CD4-positive, CD25-positive, alpha-beta regulatory T cell (primary cell): Measurements from ENCODE around the gene A3GALT2. TPM values are rescaled to one million over a fixed set of nuclear protein-coding genes. Genes with fewer than 3 reads are reported as not detected.

Experiments used
- ATAC-seq, 2 donors: fragments of 150-1000 bp; cut with Tn5 transposase; one replicate each; pipeline ENCODE4 v1.10.0; 2021; ENCODE audit warnings: low read depth in 2 of 2, moderate number of reproducible peaks in 2 of 2, moderate library complexity in 1 of 2
- DNase-seq, 3 donors: peaks; one replicate each; pipeline versions ENCODE4 v3.0.0 to v3.0.0-alpha.2; 2012 to 2022; ENCODE audit warnings: mixed read lengths in 1 of 3
- H3K27ac ChIP-seq: one replicate; pipeline ENCODE4 v1.7.0; 2013; ENCODE audit warnings: mild to moderate bottlenecking, low read length; ENCODE audit not compliant: insufficient read depth, poor library complexity, severe bottlenecking
- H3K27me3 ChIP-seq: one replicate; pipeline ENCODE4 v1.7.0; 2013; ENCODE audit warnings: low read length; ENCODE audit not compliant: control insufficient read depth, insufficient read depth
- H3K36me3 ChIP-seq: one replicate; pipeline ENCODE4 v1.7.0; 2013; ENCODE audit warnings: mild to moderate bottlenecking, low read length, moderate library complexity; ENCODE audit not compliant: control insufficient read depth, insufficient read depth
- H3K4me1 ChIP-seq: 2 replicates; pipeline ENCODE4 v1.7.0; 2013; ENCODE audit warnings: mild to moderate bottlenecking, low read length; ENCODE audit not compliant: insufficient read depth, control insufficient read depth, poor library complexity, severe bottlenecking
- H3K4me3 ChIP-seq: one replicate; pipeline ENCODE4 v1.7.0; 2013; ENCODE audit warnings: low read depth, mild to moderate bottlenecking, low read length, moderate library complexity
- H3K9me3 ChIP-seq, 2 experiments: 1 replicate in 1 of 2; 2 replicates in 1 of 2; pipeline ENCODE4 v1.7.0; 2013; ENCODE audit warnings: low read length in 2 of 2, mild to moderate bottlenecking in 1 of 2, moderate library complexity in 1 of 2; ENCODE audit not compliant: control insufficient read depth in 2 of 2
- H3K27ac Mint-ChIP-seq, 3 donors: one replicate each; pipeline ENCODE4 v1.8.0; 2020 to 2022; ENCODE audit warnings: mild to moderate bottlenecking in 3 of 3, mixed read lengths in 3 of 3, moderate library complexity in 2 of 3
- H3K27me3 Mint-ChIP-seq: one replicate; pipeline ENCODE4 v1.8.0; 2022; ENCODE audit warnings: mild to moderate bottlenecking, mixed read lengths
- H3K36me3 Mint-ChIP-seq: one replicate; pipeline ENCODE4 v1.8.0; 2020; ENCODE audit warnings: mixed read lengths
- H3K4me1 Mint-ChIP-seq, 4 donors: one replicate each; pipeline ENCODE4 v1.8.0; 2020 to 2022; ENCODE audit warnings: mixed read lengths in 4 of 4, mild to moderate bottlenecking in 1 of 4
- H3K4me3 Mint-ChIP-seq, 4 donors: one replicate each; pipeline ENCODE4 v1.8.0; 2020 to 2022; ENCODE audit warnings: mild to moderate bottlenecking in 4 of 4, mixed read lengths in 4 of 4, moderate library complexity in 3 of 4
- H3K9me3 Mint-ChIP-seq, 7 donors: one replicate each; pipeline ENCODE4 v1.8.0; 2020 to 2022; ENCODE audit warnings: mixed read lengths in 7 of 7, mild to moderate bottlenecking in 3 of 7, moderate library complexity in 2 of 7
- polyA plus RNA-seq, 4 donors: library from polyadenylated mRNA; unstranded; fragments of 300-500 nt; fragmentation: Illumina TruSeq; gene quantifications; one replicate each; pipeline ENCODE4 v1.2.3, GENCODE V29; 2021
- total RNA-seq: library from RNA; stranded (reverse); gene quantifications from one replicate; pipeline ENCODE4 v1.2.3, GENCODE V29; 2022

Gene A3GALT2
- total and polyA plus RNA-seq, 5 donors from 2014 or later = not detected

DNA sequence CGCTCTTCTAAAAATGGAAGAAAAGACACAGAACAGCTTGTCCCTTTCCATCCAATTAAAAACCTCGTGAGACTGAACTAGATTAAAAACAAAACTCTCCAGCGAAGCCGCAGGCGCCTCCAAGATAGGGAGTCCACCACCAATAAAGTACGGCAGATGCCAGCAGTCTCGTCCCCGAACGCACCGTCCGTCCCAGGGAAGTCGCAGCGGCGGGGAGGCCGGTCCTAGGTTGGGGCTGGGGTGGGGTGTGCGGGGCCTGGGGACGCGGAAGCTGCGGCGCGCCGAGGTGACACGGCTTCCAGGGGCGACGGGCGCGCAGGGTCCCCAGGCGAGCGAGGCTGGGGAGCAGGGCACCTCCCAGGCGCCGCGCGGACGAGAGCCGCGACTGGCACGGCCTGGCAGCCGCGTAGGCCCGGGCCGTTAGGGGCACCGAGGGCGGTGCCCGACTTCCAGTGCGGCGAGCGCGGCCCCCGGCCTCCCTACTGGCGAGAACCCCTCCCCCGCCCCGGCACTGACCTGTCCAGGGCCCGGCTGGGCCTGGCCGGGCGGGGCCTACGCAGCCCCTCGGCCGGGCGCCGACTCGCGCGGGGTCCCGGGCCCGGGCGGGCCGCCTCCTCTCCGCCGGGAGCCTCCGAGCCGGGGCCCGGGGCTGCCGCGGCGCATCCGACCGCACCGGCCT, 28.3 kb upstream of the A3GALT2 start:
- peak overlapping the region; percentile 95 to 99 (median 98) for H3K4me3 Mint-ChIP-seq
- peaks cover 10% of the 10 kb centered on the region for H3K36me3 Mint-ChIP-seq
- Histone ChIP-seq H3K9me3 (no peaks in the 10 kb centered on the region), H3K27me3 (no peaks in the 10 kb centered on the region), H3K4me1 (peaks cover 39% of the 10 kb centered on the region), H3K27ac (peak overlapping the region; percentile 54), H3K36me3 (peaks cover 3% of the 10 kb centered on the region), H3K4me3 (peak overlapping the region; percentile 83)
- no peaks in the 10 kb centered on the region for H3K9me3 Mint-ChIP-seq
- peaks cover 31 to 53% (median 42%) of the 10 kb centered on the region in 4 donors for H3K4me1 Mint-ChIP-seq
- peak; percentile 37 to 63 (median 38) for DNase-seq
- peak overlapping the region; percentile 33 to 95 (median 86) for H3K27ac Mint-ChIP-seq
- ATAC-seq = peak; percentile 20 to 28
- peaks cover 4% of the 10 kb centered on the region for H3K27me3 Mint-ChIP-seq

DNA sequence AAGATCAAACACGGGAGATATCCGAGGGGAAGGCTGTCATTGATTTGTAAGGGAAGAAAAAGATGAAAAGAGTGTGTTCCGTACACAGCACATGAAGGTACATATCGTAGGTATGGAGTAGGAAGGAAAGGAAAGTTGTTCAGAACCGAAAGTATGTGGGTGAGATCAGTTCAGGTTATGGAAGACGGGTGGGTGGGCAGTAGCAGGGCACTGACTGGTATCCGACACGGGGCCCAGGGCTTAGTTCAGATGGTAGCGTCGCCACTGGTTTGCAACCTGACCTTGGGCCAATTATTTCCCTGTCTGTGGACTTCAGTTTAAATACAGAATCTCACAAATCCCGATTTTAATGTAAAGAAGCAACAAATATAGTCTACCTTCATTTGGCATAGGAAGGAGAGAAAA, 27.8 kb upstream of the A3GALT2 start:
- H3K27me3 Mint-ChIP-seq = peaks cover 4% of the 10 kb centered on the region
- peak in 2 of 3 donors; percentile 3 to 45 for DNase-seq
- peak overlapping the region; percentile 33 to 95 (median 86) for H3K27ac Mint-ChIP-seq
- peaks cover 31 to 59% (median 46%) of the 10 kb centered on the region in 4 donors for H3K4me1 Mint-ChIP-seq
- peak overlapping the region; percentile 95 to 99 (median 98) for H3K4me3 Mint-ChIP-seq
- Histone ChIP-seq H3K27me3 (no peaks in the 10 kb centered on the region), H3K9me3 (no peaks in the 10 kb centered on the region), H3K4me1 (peaks cover 39% of the 10 kb centered on the region), H3K4me3 (peak overlapping the region; percentile 83), H3K36me3 (peaks cover 3% of the 10 kb centered on the region), H3K27ac (peak overlapping the region; percentile 54)
- H3K9me3 Mint-ChIP-seq = no peaks in the 10 kb centered on the region
- ATAC-seq = no peak
- peaks cover 15% of the 10 kb centered on the region for H3K36me3 Mint-ChIP-seq

- H3K4me3 ChIP-seq = peak overlapping the region; percentile 83
- H3K27ac ChIP-seq = no peak overlapping the region
- no peak for ATAC-seq
- H3K9me3 Mint-ChIP-seq = no peaks in the 10 kb centered on the region
- peaks cover 31 to 62% (median 49%) of the 10 kb centered on the region in 4 donors for H3K4me1 Mint-ChIP-seq
- no peak for DNase-seq
- peaks cover 12% of the 10 kb centered on the region for H3K36me3 Mint-ChIP-seq
- H3K9me3 ChIP-seq = no peaks in the 10 kb centered on the region
- H3K36me3 ChIP-seq = peaks cover 3% of the 10 kb centered on the region
- H3K4me1 ChIP-seq = peaks cover 39% of the 10 kb centered on the region
- H3K4me3 Mint-ChIP-seq = peak overlapping the region; percentile 95 to 99 (median 98)
- peaks cover 4% of the 10 kb centered on the region for H3K27me3 Mint-ChIP-seq
- no peaks in the 10 kb centered on the region for H3K27me3 ChIP-seq
- peak overlapping the region in 2 of 3 donors; percentile 86 to 95 for H3K27ac Mint-ChIP-seq
Observed at GRCh38 chr1:33348194-33348593, 27.3 kb upstream of the A3GALT2 start.

GRCh38 chr1:33347650-33347992, 26.7 kb upstream of the A3GALT2 start:
- Mint-ChIP-seq H3K36me3 (peaks cover 16% of the 10 kb centered on the region), H3K27me3 (peaks cover 4% of the 10 kb centered on the region), H3K27ac (peak overlapping the region in 2 of 3 donors; percentile 47 to 52), H3K9me3 (no peaks in the 10 kb centered on the region), H3K4me3 (peak overlapping the region; percentile 84 to 99 (median 96)), H3K4me1 (peaks cover 31 to 67% (median 51%) of the 10 kb centered on the region in 4 donors)
- DNase-seq = no peak
- H3K4me1 ChIP-seq = peaks cover 39% of the 10 kb centered on the region
- H3K27me3 ChIP-seq = no peaks in the 10 kb centered on the region
- no peaks in the 10 kb centered on the region for H3K9me3 ChIP-seq
- H3K4me3 ChIP-seq = peak overlapping the region; percentile 16
- no peak for ATAC-seq
- H3K36me3 ChIP-seq = peaks cover 6% of the 10 kb centered on the region
- no peak overlapping the region for H3K27ac ChIP-seq

GRCh38 chr1:33346927-33347649, 26.2 kb upstream of the A3GALT2 start:
- Mint-ChIP-seq H3K36me3 (peaks cover 16% of the 10 kb centered on the region), H3K9me3 (no peaks in the 10 kb centered on the region), H3K27ac (peak overlapping the region; percentile 40 to 52 (median 47)), H3K27me3 (peaks cover 4% of the 10 kb centered on the region), H3K4me3 (peak overlapping the region; percentile 84 to 99 (median 96)), H3K4me1 (peaks cover 31 to 67% (median 55%) of the 10 kb centered on the region in 4 donors)
- ATAC-seq = no peak
- Histone ChIP-seq H3K9me3 (no peaks in the 10 kb centered on the region), H3K27me3 (no peaks in the 10 kb centered on the region), H3K4me1 (peaks cover 39% of the 10 kb centered on the region), H3K4me3 (peak overlapping the region; percentile 16), H3K36me3 (peaks cover 6% of the 10 kb centered on the region), H3K27ac (no peak overlapping the region)
- peak in 1 of 3 donors; percentile 36 for DNase-seq

DNA sequence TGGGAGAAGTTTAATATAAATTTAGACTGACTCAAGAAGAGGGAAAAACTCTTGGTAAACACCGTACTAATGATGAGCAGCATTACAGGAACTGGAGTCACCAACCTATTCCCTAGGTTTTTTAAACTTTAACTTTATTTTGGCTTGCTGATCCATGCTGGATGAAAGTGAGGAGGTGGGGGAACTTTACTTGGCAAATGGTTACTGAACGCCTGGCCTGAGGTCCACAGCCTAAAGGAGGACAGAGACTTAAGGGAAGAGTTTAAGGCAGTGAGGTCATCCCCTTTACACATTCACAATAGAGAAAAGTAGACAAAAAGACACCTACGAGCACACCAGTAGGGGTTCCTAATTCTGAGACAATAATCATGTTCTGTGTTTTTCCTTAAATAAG, 25.6 kb upstream of the A3GALT2 start:
- H3K9me3 Mint-ChIP-seq = no peaks in the 10 kb centered on the region
- peaks cover 8% of the 10 kb centered on the region for H3K36me3 ChIP-seq
- peaks cover 31 to 67% (median 56%) of the 10 kb centered on the region in 4 donors for H3K4me1 Mint-ChIP-seq
- peaks cover 16% of the 10 kb centered on the region for H3K36me3 Mint-ChIP-seq
- H3K4me3 ChIP-seq = no peak overlapping the region
- H3K27me3 ChIP-seq = no peaks in the 10 kb centered on the region
- DNase-seq = no peak
- peak overlapping the region; percentile 84 to 99 (median 96) for H3K4me3 Mint-ChIP-seq
- ATAC-seq = no peak
- peaks cover 4% of the 10 kb centered on the region for H3K27me3 Mint-ChIP-seq
- H3K4me1 ChIP-seq = peaks cover 39% of the 10 kb centered on the region
- no peak overlapping the region for H3K27ac ChIP-seq
- H3K9me3 ChIP-seq = no peaks in the 10 kb centered on the region
- H3K27ac Mint-ChIP-seq = peak overlapping the region in 2 of 3 donors; percentile 47 to 52

DNA sequence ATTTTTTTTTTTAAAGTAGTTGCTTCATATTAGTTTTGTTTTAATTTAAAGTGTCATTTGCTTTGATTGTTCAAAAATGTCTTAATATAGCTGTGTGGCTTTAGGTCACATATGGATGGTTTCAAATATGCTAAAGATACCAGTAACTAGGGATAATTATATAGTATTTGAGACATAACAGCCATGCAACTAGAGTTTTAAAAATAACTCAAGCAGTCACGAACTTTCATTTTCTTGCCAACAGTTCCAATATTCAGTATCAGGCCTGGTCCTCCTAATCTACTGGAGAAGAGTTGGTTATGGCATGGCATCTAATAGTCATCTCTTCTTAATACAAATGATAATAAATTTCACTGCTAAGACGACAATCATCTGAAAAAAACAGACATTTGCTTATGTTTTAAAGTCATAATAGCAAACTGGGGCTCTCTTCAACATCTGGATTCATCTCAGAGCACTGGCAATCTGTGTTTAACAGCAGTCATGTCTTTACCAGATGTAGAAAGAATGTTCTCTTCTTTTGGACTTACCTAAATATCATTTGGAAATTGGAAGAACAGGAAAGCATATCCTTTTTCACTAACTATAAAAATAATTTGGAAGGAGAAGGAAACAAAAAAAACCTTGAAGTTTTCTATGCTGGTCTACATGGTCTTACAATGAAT, 24.1 kb upstream of the A3GALT2 start:
- Mint-ChIP-seq H3K4me3 (no peak overlapping the region), H3K27me3 (no peaks in the 10 kb centered on the region), H3K36me3 (peaks cover 23% of the 10 kb centered on the region), H3K9me3 (no peaks in the 10 kb centered on the region), H3K27ac (no peak overlapping the region), H3K4me1 (peaks cover 26 to 68% (median 59%) of the 10 kb centered on the region in 4 donors)
- no peak for DNase-seq
- Histone ChIP-seq H3K4me3 (no peak overlapping the region), H3K4me1 (peaks cover 33% of the 10 kb centered on the region), H3K27me3 (no peaks in the 10 kb centered on the region), H3K36me3 (peaks cover 9% of the 10 kb centered on the region), H3K27ac (no peak overlapping the region), H3K9me3 (no peaks in the 10 kb centered on the region)
- no peak for ATAC-seq
